ENCODE results near the gene SDR39U1.

GRCh38 chr14:24397639-24398292 lies 44.8 kb downstream of the SDR39U1 start:
- TF ChIP-seq SMAD1 (IDR thresholded peaks at IDR 0.05; ENCODE audit: low read depth, partially characterized antibody) (no peak), CTCF (IDR thresholded peaks at IDR 0.05 in 2 of 3, conservative IDR thresholded peaks at IDR 0.05 in 1 of 3; ENCODE audit: control insufficient read depth in 2 of 3, extremely low read depth in 1 of 3, insufficient read depth in 1 of 3, low read depth in 3 of 3, low read length in 3 of 3) (no peak), E2F8 (IDR thresholded peaks at IDR 0.05; ENCODE audit: low read depth, partially characterized antibody) (no peak), POLR2AphosphoS5 (IDR thresholded peaks at IDR 0.05; ENCODE audit: low read length) (no peak)
